HEK293 (cell line): ENCODE measurements around the gene CORO1A.
A peak's percentile ranks its signal among the peaks of the same experiment; 100 is the strongest.

Experiments used
- BCL11A ChIP-seq: fragments of 450-650 bp; formaldehyde crosslinking; IDR thresholded peaks from 2 replicates; pipeline ENCODE4 v1.5.1; 2016; ENCODE audit warnings: low read depth, missing biosample characterization, missing genetic modification characterization
- BCL11B ChIP-seq: fragments of 450-650 bp; formaldehyde crosslinking; IDR thresholded peaks from 2 replicates; pipeline ENCODE4 v1.5.1; 2016; ENCODE audit warnings: low read depth, missing biosample characterization, missing genetic modification characterization
- GLIS2 ChIP-seq: fragments of 450-650 bp; formaldehyde crosslinking; IDR thresholded peaks from 2 replicates; pipeline ENCODE4 v1.5.1; 2016; ENCODE audit warnings: missing biosample characterization, missing genetic modification characterization
- HIC1 ChIP-seq: fragments of 450-650 bp; formaldehyde crosslinking; IDR thresholded peaks from 2 replicates; pipeline ENCODE4 v1.5.1; 2016; ENCODE audit warnings: missing biosample characterization, missing genetic modification characterization
- KLF17 ChIP-seq: fragments of 450-650 bp; formaldehyde crosslinking; IDR thresholded peaks from 2 replicates; pipeline ENCODE4 v1.5.1; 2016; ENCODE audit warnings: missing biosample characterization, missing genetic modification characterization
- OSR2 ChIP-seq: fragments of 450-650 bp; formaldehyde crosslinking; IDR thresholded peaks from 2 replicates; pipeline ENCODE4 v1.5.1; 2016; ENCODE audit warnings: missing biosample characterization, missing genetic modification characterization
- PRDM4 ChIP-seq: fragments of 450-650 bp; formaldehyde crosslinking; IDR thresholded peaks from 2 replicates; pipeline ENCODE4 v1.5.1; 2017; ENCODE audit warnings: missing biosample characterization, missing genetic modification characterization
- ZBTB10 ChIP-seq: fragments of 450-650 bp; formaldehyde crosslinking; IDR thresholded peaks from 2 replicates; pipeline ENCODE4 v1.5.1; 2016; ENCODE audit warnings: missing biosample characterization, missing genetic modification characterization
- ZBTB49 ChIP-seq: fragments of 450-650 bp; formaldehyde crosslinking; IDR thresholded peaks from 2 replicates; pipeline ENCODE4 v1.5.1; 2016; ENCODE audit warnings: missing biosample characterization, missing genetic modification characterization, low read depth
- ZFP69B ChIP-seq: fragments of 450-650 bp; formaldehyde crosslinking; IDR thresholded peaks from 2 replicates; pipeline ENCODE4 v1.5.1; 2016; ENCODE audit warnings: missing biosample characterization, missing genetic modification characterization
- ZNF148 ChIP-seq: fragments of 450-650 bp; formaldehyde crosslinking; IDR thresholded peaks from 2 replicates; pipeline ENCODE4 v1.5.0; 2017; ENCODE audit warnings: missing biosample characterization, missing genetic modification characterization, borderline replicate concordance
- ZNF37A ChIP-seq: fragments of 450-650 bp; IDR thresholded peaks from 2 replicates; pipeline ENCODE4 v1.5.1; 2018; ENCODE audit warnings: missing biosample characterization, missing genetic modification characterization
- ZNF580 ChIP-seq: fragments of 450-650 bp; formaldehyde crosslinking; IDR thresholded peaks from 2 replicates; pipeline ENCODE4 v1.5.1; 2016; ENCODE audit warnings: missing biosample characterization, missing genetic modification characterization
- ZNF610 ChIP-seq: fragments of 450-650 bp; formaldehyde crosslinking; IDR thresholded peaks from 2 replicates; pipeline ENCODE4 v1.5.1; 2016; ENCODE audit warnings: missing biosample characterization, missing genetic modification characterization, borderline replicate concordance
- ZNF645 ChIP-seq: fragments of 450-650 bp; formaldehyde crosslinking; IDR thresholded peaks from 2 replicates; pipeline ENCODE4; 2016; ENCODE audit warnings: missing biosample characterization, missing genetic modification characterization
- ZNF660 ChIP-seq: fragments of 450-650 bp; IDR thresholded peaks from 2 replicates; pipeline ENCODE4 v1.5.1; 2018; ENCODE audit warnings: missing biosample characterization, mild to moderate bottlenecking, missing genetic modification characterization
- ZNF704 ChIP-seq: fragments of 450-650 bp; formaldehyde crosslinking; IDR thresholded peaks from 2 replicates; pipeline ENCODE4 v1.5.1; 2016; ENCODE audit warnings: missing biosample characterization, missing genetic modification characterization
- ZNF785 ChIP-seq: fragments of 450-650 bp; formaldehyde crosslinking; IDR thresholded peaks from 2 replicates; pipeline ENCODE4 v1.5.1; 2016; ENCODE audit warnings: missing biosample characterization, missing genetic modification characterization
- ZSCAN16 ChIP-seq: fragments of 450-650 bp; formaldehyde crosslinking; IDR thresholded peaks from 2 replicates; pipeline ENCODE4 v1.5.1; 2016; ENCODE audit warnings: missing biosample characterization, missing genetic modification characterization

The CORO1A gene

GRCh38 chr16:30186782-30187555 is 3.6 kb downstream of the CORO1A start (continued):
- TF ChIP-seq HIC1 (peak; percentile 65; the same call in 1 of the 2 replicates), ZFP69B (no peak), ZNF610 (tag by site-specific recombination) (no peak), ZNF37A (no peak), BCL11A (tag by site-specific recombination) (peak; percentile 84; the same call in 1 of the 2 replicates), ZNF704 (tag by site-specific recombination) (no peak), ZNF148 (tag by site-specific recombination) (0 out of 2 replicates have a peak, but pooled peaks have one; percentile 22), ZNF785 (tag by site-specific recombination) (0 out of 2 replicates have a peak, but pooled peaks have one; percentile 33), ZSCAN16 (tag by site-specific recombination) (no peak), GLIS2 (tag by site-specific recombination) (0 out of 2 replicates have a peak, but pooled peaks have one; percentile 34), ZBTB49 (no peak), ZNF580 (tag by site-specific recombination) (peak; percentile 71; the same call in 1 of the 2 replicates), KLF17 (tag by site-specific recombination) (0 out of 2 replicates have a peak, but pooled peaks have one; percentile 13), BCL11B (tag by site-specific recombination) (peak; percentile 91), OSR2 (tag by site-specific recombination) (no peak), ZNF660 (tag by site-specific recombination) (0 out of 2 replicates have a peak, but pooled peaks have one; percentile 29), ZBTB10 (tag by site-specific recombination) (no peak), PRDM4 (tag by site-specific recombination) (0 out of 2 replicates have a peak, but pooled peaks have one; percentile 32), ZNF645 (0 out of 2 replicates have a peak, but pooled peaks have one; percentile 70)
